ENCODE measurements around the gene BPHL. TPM values are rescaled to one million over a fixed set of nuclear protein-coding genes. Genes with fewer than 3 reads are reported as not detected.
"Not testable (repeated sequence)": the region's sequence is repeated elsewhere in the genome, so short reads cannot be mapped to it uniquely, and the experiment has no call there.

The BPHL gene
- total and polyA plus RNA-seq, 5 donors: 9.3 to 13.1 (median 10.4) TPM

DNA sequence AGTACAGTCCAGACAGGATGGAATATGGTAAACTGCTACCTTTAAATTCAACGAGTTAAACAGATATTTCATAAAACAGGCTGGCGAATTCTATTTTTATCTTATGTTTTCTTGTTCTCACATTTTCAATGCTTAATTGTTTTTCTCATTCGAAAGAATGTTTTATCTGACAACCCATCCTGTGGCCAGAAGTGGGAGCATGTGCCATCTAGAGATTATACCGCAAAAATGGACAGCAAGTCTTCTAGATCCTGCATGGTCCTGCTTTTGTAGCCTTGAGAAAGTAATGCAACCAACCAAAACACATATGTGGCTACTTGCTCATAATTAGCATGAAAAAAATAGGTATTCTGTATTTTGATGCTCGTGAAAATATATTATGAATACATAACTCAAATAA, 78.3 kb downstream of the BPHL start:
- Histone ChIP-seq H3K9me3 (ENCODE audit: control insufficient read depth, low read length) (no peaks in the 10 kb centered on the region), H3K4me1 (ENCODE audit: control insufficient read depth, insufficient read depth, low read length) (peaks cover 5% of the 10 kb centered on the region), H3K4me3 (ENCODE audit: low read length) (no peak overlapping the region), H3K27ac (ENCODE audit: low read length) (no peak overlapping the region), H3K27me3 (ENCODE audit: control insufficient read depth, insufficient read depth) (no peaks in the 10 kb centered on the region)
- DNase-seq (no peak), ATAC-seq (no peak)
- WGBS: 78% methylated on average over 5 of the region's 5 CpGs
- intact Hi-C loops (cut with DNase I): no loop called here

- H3K9me3 ChIP-seq (ENCODE audit: control insufficient read depth, low read length); H3K4me1 ChIP-seq (ENCODE audit: control insufficient read depth, insufficient read depth, low read length); ATAC-seq; H3K27me3 ChIP-seq (ENCODE audit: control insufficient read depth, insufficient read depth); H3K4me3 ChIP-seq (ENCODE audit: low read length); H3K27ac ChIP-seq (ENCODE audit: low read length); DNase-seq; intact Hi-C loops (cut with DNase I): not testable (repeated sequence)
- 77% methylated on average over 4 of the region's 5 CpGs for WGBS
Observed at GRCh38 chr6:3197734-3198133, 79.2 kb downstream of the BPHL start.

- Histone ChIP-seq H3K27ac (ENCODE audit: low read length) (no peak overlapping the region), H3K27me3 (ENCODE audit: control insufficient read depth, insufficient read depth) (no peaks in the 10 kb centered on the region), H3K4me3 (ENCODE audit: low read length) (no peak overlapping the region), H3K9me3 (ENCODE audit: control insufficient read depth, low read length) (no peaks in the 10 kb centered on the region), H3K4me1 (ENCODE audit: control insufficient read depth, insufficient read depth, low read length) (peaks cover 5% of the 10 kb centered on the region)
- ATAC-seq: no peak
- 78% methylated on average over 5 of the region's 5 CpGs for WGBS
- intact Hi-C loops (cut with DNase I): no loop called here
- no peak for DNase-seq
Observed at GRCh38 chr6:3199382-3199781, 80.9 kb downstream of the BPHL start.

DNA sequence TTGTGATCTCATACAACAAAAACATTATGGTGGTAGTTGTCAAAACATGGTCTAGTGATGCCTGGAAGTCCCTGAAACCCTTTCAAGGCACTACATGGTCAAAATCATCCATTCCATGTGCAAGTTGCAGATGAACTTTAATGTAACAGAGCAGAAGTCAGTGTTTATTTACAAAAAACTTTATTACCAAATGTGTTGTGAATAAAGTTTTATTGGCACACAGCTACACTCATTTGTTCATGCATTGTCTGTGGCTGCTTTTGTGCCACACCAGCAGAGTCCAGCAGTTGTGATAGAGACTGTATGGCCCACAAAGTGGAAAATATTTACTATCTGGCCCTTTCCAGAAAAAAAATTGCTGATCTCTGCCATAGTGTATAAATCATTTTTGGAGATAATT, 82.2 kb downstream of the BPHL start:
- intact Hi-C loops (cut with DNase I): no loop called here
- DNase-seq (no peak), ATAC-seq (no peak)
- Histone ChIP-seq H3K4me3 (ENCODE audit: low read length) (no peak overlapping the region), H3K4me1 (ENCODE audit: control insufficient read depth, insufficient read depth, low read length) (no peaks in the 10 kb centered on the region), H3K27ac (ENCODE audit: low read length) (no peak overlapping the region), H3K9me3 (ENCODE audit: control insufficient read depth, low read length) (no peaks in the 10 kb centered on the region), H3K27me3 (ENCODE audit: control insufficient read depth, insufficient read depth) (no peaks in the 10 kb centered on the region)

GRCh38 chr6:3201388-3201787, 82.9 kb downstream of the BPHL start:
- 93% methylated on average over 2 of the region's 2 CpGs for WGBS

More at GRCh38 chr6:3201388-3201787, 82.9 kb downstream of the BPHL start:
- Histone ChIP-seq H3K27ac (ENCODE audit: low read length) (no peak overlapping the region), H3K27me3 (ENCODE audit: control insufficient read depth, insufficient read depth) (no peaks in the 10 kb centered on the region), H3K9me3 (ENCODE audit: control insufficient read depth, low read length) (no peaks in the 10 kb centered on the region), H3K4me3 (ENCODE audit: low read length) (no peak overlapping the region), H3K4me1 (ENCODE audit: control insufficient read depth, insufficient read depth, low read length) (no peaks in the 10 kb centered on the region)
- DNase-seq (no peak), ATAC-seq (no peak)
- intact Hi-C loops (cut with DNase I): no loop called here

Other genes with a start within 250 kb of the BPHL start
- 10 to 100 TPM in 1 of 4 donors, 1 to 10 TPM in 3; 6.8 to 15.8 (median 8.6) TPM for gene SERPINB9, start 215.4 kb upstream of the BPHL start, total RNA-seq
- 3.5 TPM for gene SERPINB9, start 215.4 kb upstream of the BPHL start, polyA plus RNA-seq
- 100 to 1,000 TPM; 181 to 265 (median 207) TPM for gene SERPINB6, start 147.1 kb upstream of the BPHL start, total RNA-seq
- gene SERPINB6, start 147.1 kb upstream of the BPHL start, polyA plus RNA-seq: 172 TPM
- 10 to 100 TPM; 38.1 to 60.6 (median 46.8) TPM for gene NQO2, start 118.8 kb upstream of the BPHL start, total RNA-seq
- gene NQO2, start 118.8 kb upstream of the BPHL start, polyA plus RNA-seq: 71.0 TPM
- gene RIPK1, start 50.2 kb upstream of the BPHL start, total RNA-seq: 10 to 100 TPM in 1 of 4 donors, 1 to 10 TPM in 3; 8.0 to 11.5 (median 8.6) TPM
- 6.8 TPM for gene RIPK1, start 50.2 kb upstream of the BPHL start, polyA plus RNA-seq
- 10 to 100 TPM; 24.3 to 30.1 (median 27.5) TPM for gene TUBB2A, start 38.8 kb downstream of the BPHL start, total RNA-seq
- 43.1 TPM for gene TUBB2A, start 38.8 kb downstream of the BPHL start, polyA plus RNA-seq
- gene TUBB2B, start 108.9 kb downstream of the BPHL start, total RNA-seq: 1 to 10 TPM; 1.4 to 3.2 (median 1.8) TPM
- gene TUBB2B, start 108.9 kb downstream of the BPHL start, polyA plus RNA-seq: 4.7 TPM
- gene PSMG4, start 140.2 kb downstream of the BPHL start, total RNA-seq: 10 to 100 TPM in 2 of 4 donors, 1 to 10 TPM in 2; 7.9 to 10.7 (median 9.9) TPM
- 16.7 TPM for gene PSMG4, start 140.2 kb downstream of the BPHL start, polyA plus RNA-seq

Data from right cardiac atrium (tissue), 5 donors.